H1 (cell line): ENCODE results near the gene DKK3. TPM values are rescaled to one million over a fixed set of nuclear protein-coding genes. Genes with fewer than 3 reads are reported as not detected.

Experiments used
- CTCF ChIA-PET: fragments of 300-600 bp; sonication (Branson Sonifier 250); formaldehyde crosslinking; loops from one replicate; lab custom pipeline; 2021; ENCODE audit not compliant: partially characterized antibody; lab: Charles Lee
- POLR2A ChIA-PET: fragments of 300-600 bp; sonication (Branson Sonifier 250); formaldehyde crosslinking; loops from one replicate; lab custom pipeline; 2021; ENCODE audit warnings: inconsistent platforms; ENCODE audit not compliant: partially characterized antibody; lab: Charles Lee
- DNase-seq, 2 experiments: peaks; one replicate each; pipeline versions ENCODE4 v3.0.0 to v3.0.0-alpha.2; 2010 to 2022; ENCODE audit warnings: low spot score in 2 of 2, low read depth in 1 of 2, mixed read lengths in 1 of 2
- FAIRE-seq: peaks from 2 replicates; lab custom pipeline; 2011; peaks lifted over from hg19 to GRCh38; lab: Jason Lieb, UNC
- H2AFZ ChIP-seq: 2 replicates; pipeline ENCODE4 v1.8.1; 2012; ENCODE audit warnings: low read length, inconsistent platforms
- H2AK5ac ChIP-seq: 2 replicates; pipeline ENCODE4 v1.6.1; 2013; ENCODE audit warnings: low read depth, low read length
- H2BK120ac ChIP-seq: replicated peaks from 2 replicates; pipeline ENCODE3; 2013; ENCODE audit warnings: low read depth, low read length, inconsistent platforms
- H2BK12ac ChIP-seq: 2 replicates; pipeline ENCODE4 v1.6.1; 2013; ENCODE audit warnings: low read depth, low read length
- H2BK15ac ChIP-seq: 2 replicates; pipeline ENCODE4 v1.6.1; 2013; ENCODE audit warnings: low read length
- H2BK20ac ChIP-seq: 2 replicates; pipeline ENCODE4 v1.6.1; 2013; ENCODE audit warnings: low read length
- H2BK5ac ChIP-seq: 2 replicates; pipeline ENCODE4 v1.6.1; 2013; ENCODE audit warnings: low read depth, low read length
- H3K14ac ChIP-seq: 2 replicates; pipeline ENCODE4 v1.6.1; 2013; ENCODE audit warnings: inconsistent platforms; ENCODE audit not compliant: insufficient read length
- H3K18ac ChIP-seq: 2 replicates; pipeline ENCODE4 v1.6.1; 2013; ENCODE audit warnings: low read length; ENCODE audit errors: extremely low read depth
- H3K23ac ChIP-seq: 2 replicates; pipeline ENCODE4 v1.6.1; 2013; ENCODE audit warnings: inconsistent platforms; ENCODE audit not compliant: insufficient read length
- H3K23me2 ChIP-seq: 2 replicates; pipeline ENCODE4 v1.6.1; 2013; ENCODE audit warnings: low read depth, low read length
- H3K27ac ChIP-seq: 2 replicates; pipeline ENCODE4 v1.6.1; 2011; ENCODE audit warnings: low read depth, low read length, inconsistent platforms
- H3K27me3 ChIP-seq, 4 experiments: replicated peaks in 1 of 4; 1 replicate in 1 of 4; 2 replicates in 3 of 4; pipeline versions ENCODE4 v1.6.1 to v1.8.1; 2011 to 2013; ENCODE audit warnings: low read length in 3 of 4, mild to moderate bottlenecking in 3 of 4, inconsistent platforms in 2 of 4, mixed read lengths in 2 of 4, moderate library complexity in 1 of 4; ENCODE audit not compliant: control insufficient read depth in 3 of 4, insufficient read depth in 3 of 4; ENCODE audit errors: extremely low read depth in 1 of 4
- H3K36me3 ChIP-seq, 4 experiments: 2 replicates each; pipeline versions ENCODE4 v1.6.1 to v1.8.1; 2011 to 2013; ENCODE audit warnings: mild to moderate bottlenecking in 4 of 4, low read length in 3 of 4, moderate library complexity in 2 of 4, control low read depth in 1 of 4, inconsistent platforms in 1 of 4; ENCODE audit not compliant: insufficient read depth in 4 of 4, control insufficient read depth in 2 of 4
- H3K4ac ChIP-seq: replicated peaks from 2 replicates; pipeline ENCODE3; 2013; ENCODE audit warnings: low read length, low read depth, mixed read lengths, inconsistent platforms; ENCODE audit not compliant: insufficient read length
- H3K4me1 ChIP-seq, 4 experiments: replicated peaks in 1 of 4; 1 replicate in 1 of 4; 2 replicates in 3 of 4; pipeline versions ENCODE4 v1.6.1 to v1.8.1; 2011 to 2013; ENCODE audit warnings: low read length in 3 of 4, inconsistent platforms in 2 of 4, mixed read lengths in 1 of 4; ENCODE audit not compliant: insufficient read depth in 4 of 4, control insufficient read depth in 3 of 4
- H3K4me2 ChIP-seq, 2 experiments: 2 replicates each; pipeline versions ENCODE4 v1.6.1 to v1.8.1; 2011 to 2013; ENCODE audit warnings: low read depth in 2 of 2, low read length in 2 of 2, control low read depth in 1 of 2, inconsistent platforms in 1 of 2, mild to moderate bottlenecking in 1 of 2; ENCODE audit not compliant: insufficient read depth in 1 of 2
- H3K4me3 ChIP-seq, 4 experiments: fragments of 200-600, 300-600 bp in 1 of 4; sonication (generic), shearing (Covaris generic), sonication (Bioruptor Twin) in 1 of 4; 2 replicates each; pipeline versions ENCODE4 v1.5.1 to v1.8.1; 2011 to 2016; ENCODE audit warnings: low read length in 4 of 4, low read depth in 3 of 4, control low read depth in 2 of 4, inconsistent platforms in 2 of 4, mild to moderate bottlenecking in 2 of 4, mixed read lengths in 1 of 4, moderate library complexity in 1 of 4; ENCODE audit not compliant: insufficient read depth in 2 of 4; ENCODE audit errors: extremely low read depth in 1 of 4
- H3K56ac ChIP-seq: replicated peaks from 2 replicates; pipeline ENCODE3; 2013; ENCODE audit warnings: low read depth, mild to moderate bottlenecking, mixed read lengths, low read length, inconsistent platforms; ENCODE audit not compliant: insufficient read length
- H3K79me1 ChIP-seq: 2 replicates; pipeline ENCODE4 v1.6.1; 2013; ENCODE audit warnings: low read depth, low read length, control low read depth
- H3K79me2 ChIP-seq, 2 experiments: 2 replicates each; pipeline versions ENCODE4 v1.6.1 to v1.8.1; 2012 to 2013; ENCODE audit warnings: low read length in 2 of 2, mild to moderate bottlenecking in 2 of 2, inconsistent platforms in 1 of 2; ENCODE audit not compliant: insufficient read depth in 2 of 2, control insufficient read depth in 1 of 2
- H3K9ac ChIP-seq, 4 experiments: replicated peaks in 1 of 4; 1 replicate in 1 of 4; 2 replicates in 3 of 4; pipeline versions ENCODE4 v1.6.1 to v1.8.1; 2011 to 2013; ENCODE audit warnings: low read depth in 3 of 4, low read length in 3 of 4, control low read depth in 2 of 4, mild to moderate bottlenecking in 2 of 4, moderate library complexity in 2 of 4, inconsistent platforms in 1 of 4; ENCODE audit errors: extremely low read depth in 1 of 4
- H3K9me3 ChIP-seq, 2 experiments: 2 replicates each; pipeline versions ENCODE4 v1.6.1 to v1.8.1; 2012 to 2013; ENCODE audit warnings: mild to moderate bottlenecking in 2 of 2, moderate library complexity in 2 of 2, control low read depth in 1 of 2, inconsistent platforms in 1 of 2, low read depth in 1 of 2, low read length in 1 of 2, mixed read lengths in 1 of 2; ENCODE audit not compliant: insufficient read depth in 2 of 2
- H4K20me1 ChIP-seq, 2 experiments: replicated peaks in 1 of 2; 2 replicates each; pipeline versions ENCODE3 to v1.8.1; 2011 to 2013; ENCODE audit warnings: inconsistent platforms in 2 of 2, low read length in 2 of 2, mild to moderate bottlenecking in 1 of 2; ENCODE audit not compliant: insufficient read depth in 2 of 2, control insufficient read depth in 1 of 2
- H4K5ac ChIP-seq: 2 replicates; pipeline ENCODE4 v1.6.1; 2013; ENCODE audit warnings: low read length, low read depth, mixed read lengths, inconsistent platforms; ENCODE audit not compliant: insufficient read length
- H4K8ac ChIP-seq: 2 replicates; pipeline ENCODE4 v1.8.0; 2013; ENCODE audit warnings: mild to moderate bottlenecking, moderate library complexity, low read length, inconsistent platforms; ENCODE audit not compliant: insufficient read depth; ENCODE audit errors: extremely low read depth
- H4K91ac ChIP-seq: replicated peaks from 2 replicates; pipeline ENCODE3; 2013; ENCODE audit warnings: low read length, mixed read lengths, inconsistent platforms; ENCODE audit not compliant: insufficient read length
- BRCA1 ChIP-seq: IDR thresholded peaks from 2 replicates; pipeline ENCODE4 v1.6.1; 2012; ENCODE audit warnings: low read depth, low read length, improper control_type of control experiment
- CBX5 ChIP-seq: fragments of 300-800, 300-1000 bp; sonication (generic); IDR thresholded peaks from 2 replicates; pipeline ENCODE4 v1.7.1; 2016; ENCODE audit warnings: antibody characterized with exemption, low read length, low read depth
- EGR1 ChIP-seq: IDR thresholded peaks from 2 replicates; pipeline ENCODE4 v1.6.1; 2011; ENCODE audit warnings: low read depth, low read length, borderline replicate concordance
- FOSL1 ChIP-seq: IDR thresholded peaks from 2 replicates; pipeline ENCODE4 v1.6.1; 2011; ENCODE audit warnings: mild to moderate bottlenecking, low read depth, low read length, moderate library complexity; ENCODE audit not compliant: insufficient read depth
- JUN ChIP-seq: IDR thresholded peaks from 2 replicates; pipeline ENCODE4 v1.6.1; 2011; ENCODE audit warnings: low read depth, mild to moderate bottlenecking, improper control_type of control experiment, low read length
- KDM1A ChIP-seq: fragments of 200-600, 300-600 bp; sonication (generic); IDR thresholded peaks from 2 replicates; pipeline ENCODE4 v1.7.1; 2016; ENCODE audit warnings: mild to moderate bottlenecking, low read length, borderline replicate concordance
- NANOG ChIP-seq: IDR thresholded peaks from 2 replicates; pipeline ENCODE4 v1.6.1; 2011; ENCODE audit warnings: low read length, low read depth, mild to moderate bottlenecking, inconsistent platforms; ENCODE audit not compliant: insufficient read depth, poor library complexity, severe bottlenecking
- RXRA ChIP-seq: IDR thresholded peaks from 2 replicates; pipeline ENCODE4 v1.6.1; 2011; ENCODE audit warnings: low read depth, mild to moderate bottlenecking, low read length, moderate library complexity; ENCODE audit not compliant: insufficient read depth
- SIX5 ChIP-seq: IDR thresholded peaks from 2 replicates; pipeline ENCODE4 v1.6.1; 2011; ENCODE audit warnings: mild to moderate bottlenecking, low read depth, low read length
- SP1 ChIP-seq: IDR thresholded peaks from 2 replicates; pipeline ENCODE4 v1.6.1; 2011; ENCODE audit warnings: low read depth, low read length
- TAF1 ChIP-seq: IDR thresholded peaks from 2 replicates; pipeline ENCODE4 v1.6.1; 2011; ENCODE audit warnings: mild to moderate bottlenecking, low read depth, low read length
- WGBS, 2 experiments: shearing (Covaris generic) in 1 of 2; methylation state at CpG; one replicate each; pipeline versions ENCODE4 v1.1.6 to v1.1.7; 2013 to 2015; ENCODE audit warnings: low lambda C conversion rate in 2 of 2, mixed read lengths in 2 of 2, inconsistent platforms in 1 of 2, low coverage in 1 of 2, missing lambda C conversion rate in 1 of 2; ENCODE audit not compliant: insufficient replicate concordance in 2 of 2, insufficient coverage in 1 of 2, insufficient read length in 1 of 2; ENCODE audit errors: extremely low coverage in 1 of 2, missing lambda C conversion rate in 1 of 2; 5-methylcytosine and 5-hydroxymethylcytosine counted together
- polyA plus RNA-seq, 7 experiments: library from polyadenylated mRNA; depleted of rRNA in 3 of 7; stranded (reverse) in 5 of 7; unstranded in 2 of 7; fragments of >200 nt in 5 of 7; fragments of 200-250 nt in 2 of 7; gene quantifications; 1 replicate in 5 of 7; 2 replicates in 1 of 7; 4 replicates in 1 of 7; pipeline versions ENCODE4 v1.2.1 to v1.2.3, GENCODE V29; 2011 to 2013; ENCODE audit warnings: missing spikeins in 2 of 7, mixed read lengths in 2 of 7
- total RNA-seq: library from RNA; stranded (reverse); fragmentation: NEBNext Ultra II Directional; extraction: Animal tissue kit (Norgen Biotek cat#: 25700); gene quantifications from 2 replicates; pipeline ENCODE4 v1.2.1, GENCODE V29; 2021

Gene DKK3
- total and polyA plus RNA-seq, 2 of the 8 experiments (the other 6 are each of a cell fraction or from before 2014, with no cell fraction given): 30.0 to 40.1 TPM

DNA sequence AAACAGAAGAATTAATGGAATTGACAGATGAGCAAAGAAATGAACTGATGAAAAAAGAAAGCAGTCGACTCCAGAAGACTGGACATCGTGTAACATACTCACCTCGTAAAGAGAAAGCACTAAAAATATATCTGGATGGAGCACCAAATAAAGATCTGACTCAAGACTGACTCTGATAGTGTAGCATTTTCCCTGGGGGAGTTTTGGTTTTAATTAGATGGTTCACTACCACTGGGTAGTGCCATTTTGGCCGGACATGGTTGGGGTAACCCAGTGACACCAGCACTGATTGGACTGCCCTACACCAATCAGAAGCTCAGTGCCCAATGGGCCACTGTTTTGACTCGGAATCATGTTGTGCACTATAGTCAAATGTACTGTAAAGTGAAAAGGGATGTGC, 52.4 kb downstream of the DKK3 start:
- Histone ChIP-seq H3K79me1 (no peaks in the 10 kb centered on the region), H3K4me2 (no peak overlapping the region), H3K36me3 (peaks cover 0 to 32% (median 13%) of the 10 kb centered on the region in 4 experiments; a peak in 5 of 8 replicates), H2AFZ (no peak overlapping the region), H2AK5ac (no peak overlapping the region), H4K91ac (no peak overlapping the region), H3K9ac (no peak overlapping the region), H3K56ac (no peak overlapping the region), H2BK5ac (no peak overlapping the region), H3K27ac (no peak overlapping the region), H3K23me2 (no peaks in the 10 kb centered on the region), H2BK12ac (no peak overlapping the region), H4K5ac (no peak overlapping the region), H3K18ac (no peak overlapping the region), H3K79me2 (no peaks in the 10 kb centered on the region), H2BK120ac (no peak overlapping the region), H3K14ac (no peak overlapping the region), H3K9me3 (no peaks in the 10 kb centered on the region), H3K4me3 (no peak overlapping the region), H3K23ac (no peak overlapping the region), H4K8ac (no peak overlapping the region), H3K4ac (no peak overlapping the region), H3K4me1 (no peaks in the 10 kb centered on the region), H3K27me3 (no peaks in the 10 kb centered on the region), H4K20me1 (no peaks in the 10 kb centered on the region), H2BK15ac (no peak overlapping the region), H2BK20ac (no peak overlapping the region)
- FAIRE-seq (no peak), DNase-seq (no peak)
- ChIA-PET CTCF (interaction anchor here (0.9 to 5.3 kb wide), 4 partner anchors 8 to 326 kb away, joined by 3 to 34 read pairs (median 4); no protein-coding TSS in a partner anchor), POLR2A (interaction anchor here (1.4 kb wide), 1 partner anchor 8 kb away, joined by 4 read pairs; no protein-coding TSS in a partner anchor)
- WGBS, 2 experiments: 92% methylated on average over 5 of the region's 5 CpGs; no CpG with 5 or more reads in 1 of the 2 experiments
- TF ChIP-seq NANOG: no peak
- TF ChIP-seq KDM1A: no peak
- no peak for TF ChIP-seq CBX5
- no peak for TF ChIP-seq TAF1
- TF ChIP-seq BRCA1: no peak
- TF ChIP-seq RXRA: no peak
- TF ChIP-seq FOSL1: no peak
- TF ChIP-seq SP1: no peak
- no peak for TF ChIP-seq EGR1
- no peak for TF ChIP-seq SIX5
- no peak for TF ChIP-seq JUN
